GM12878 (cell line): ENCODE data around the gene COX6B1. TPM values are rescaled to one million over a fixed set of nuclear protein-coding genes. Genes with fewer than 3 reads are reported as not detected.

Source experiments
- ATAC-seq: fragments of 200-7000 bp; cut with Tn5 transposase; 3 replicates; pipeline ENCODE4 v1.9.1; 2020; ENCODE audit warnings: mild to moderate bottlenecking, moderate library complexity
- BruUV-seq: library from RNA; stranded (reverse); fragments of 400-500 nt; replicated peaks from 2 replicates; lab custom pipeline; 2021; lab: Mats Ljungman, UMichigan
- CTCF ChIA-PET: fragments of 300-600 bp; sonication (Branson Sonifier 250); formaldehyde crosslinking; extraction: SDS; loops from one replicate; lab custom pipeline; 2021; ENCODE audit warnings: inconsistent platforms; lab: Yijun Ruan, JAX
- POLR2A ChIA-PET: fragments of 350-600 bp; formaldehyde crosslinking; extraction: SDS; loops from one replicate; lab custom pipeline; 2021; ENCODE audit warnings: inconsistent platforms; lab: Charles Lee
- RAD21 ChIA-PET: fragments of 300-600 bp; sonication (Branson Sonifier 250); formaldehyde crosslinking; loops from one replicate; lab custom pipeline; 2023; ENCODE audit warnings: antibody characterized with exemption; ENCODE audit not compliant: unreplicated experiment; lab: Charles Lee
- SMC1A ChIA-PET: fragments of 300-600 bp; sonication (Branson Sonifier 250); formaldehyde crosslinking; loops from one replicate; lab custom pipeline; 2023; ENCODE audit not compliant: unreplicated experiment, uncharacterized antibody; lab: Charles Lee
- DNase-seq: peaks from one replicate; pipeline ENCODE4 v3.0.0-alpha.2; 2011; ENCODE audit warnings: low read depth, low spot score
- FAIRE-seq: peaks from 3 replicates; lab custom pipeline; 2011; peaks lifted over from hg19 to GRCh38; lab: Jason Lieb, UNC
- H2AFZ ChIP-seq: 2 replicates; pipeline ENCODE4 v1.6.0; 2011; ENCODE audit warnings: low read depth, low read length, control low read depth; ENCODE audit not compliant: control insufficient read depth
- H3K27ac ChIP-seq: 2 replicates; pipeline ENCODE4 v1.5.1; 2011; ENCODE audit warnings: control low read depth; ENCODE audit not compliant: control insufficient read depth, insufficient read depth
- H3K27me3 ChIP-seq, 2 experiments: replicated peaks in 1 of 2; 2 replicates each; pipeline versions ENCODE4 v1.6.0 to v1.6.1; 2011; ENCODE audit warnings: low read length in 1 of 2; ENCODE audit not compliant: control insufficient read depth in 2 of 2, insufficient read depth in 2 of 2
- H3K36me3 ChIP-seq, 2 experiments: 2 replicates each; pipeline ENCODE4 v1.5.1; 2011; ENCODE audit warnings: low read length in 1 of 2; ENCODE audit not compliant: control insufficient read depth in 2 of 2, insufficient read depth in 2 of 2
- H3K4me1 ChIP-seq: 2 replicates; pipeline ENCODE4 v1.6.1; 2011; ENCODE audit warnings: mild to moderate bottlenecking, low read length, moderate library complexity, mixed read lengths; ENCODE audit not compliant: control insufficient read depth, insufficient read depth
- H3K4me2 ChIP-seq: 2 replicates; pipeline ENCODE4 v1.6.0; 2011; ENCODE audit warnings: control low read depth; ENCODE audit not compliant: control insufficient read depth, insufficient read depth
- H3K4me3 ChIP-seq: fragments of 200-600 bp; sonication (generic); 2 replicates; pipeline ENCODE4 v1.5.1; 2016
- H3K79me2 ChIP-seq: 2 replicates; pipeline ENCODE4 v1.6.0; 2011; ENCODE audit warnings: low read length; ENCODE audit not compliant: control insufficient read depth, insufficient read depth
- H3K9ac ChIP-seq: 2 replicates; pipeline ENCODE4 v1.8.0; 2011; ENCODE audit warnings: low read length, control low read depth, mixed read lengths; ENCODE audit not compliant: control insufficient read depth, insufficient read depth
- H3K9me3 ChIP-seq: replicated peaks from 3 replicates; pipeline ENCODE4 v1.5.1; 2011; ENCODE audit warnings: mild to moderate bottlenecking, low read length; ENCODE audit not compliant: control insufficient read depth, insufficient read depth
- H4K20me1 ChIP-seq: 2 replicates; pipeline ENCODE4 v1.6.0; 2011; ENCODE audit not compliant: control insufficient read depth, insufficient read depth
- ETV6 ChIP-seq, 2 experiments: fragments of 450-650 bp in 1 of 2; IDR thresholded peaks in 1 of 2; conservative IDR thresholded peaks in 1 of 2; 2 replicates each; pipeline ENCODE4 v1.6.1; 2014; ENCODE audit warnings: antibody characterized with exemption in 1 of 2, borderline replicate concordance in 1 of 2, low read depth in 1 of 2, mild to moderate bottlenecking in 1 of 2, moderate library complexity in 1 of 2
- MXI1 ChIP-seq: fragments of 150-350 bp; IDR thresholded peaks from 2 replicates; pipeline ENCODE4 v1.6.1; 2011; ENCODE audit warnings: low read depth, mild to moderate bottlenecking, inconsistent platforms, low read length, improper control_type of control experiment
- MYB ChIP-seq: fragments of 150-350 bp; IDR thresholded peaks from 2 replicates; pipeline ENCODE4 v1.6.1; 2014; ENCODE audit warnings: mild to moderate bottlenecking, low read depth, low read length, borderline replicate concordance
- NFIC ChIP-seq: IDR thresholded peaks from 2 replicates; pipeline ENCODE4 v1.6.1; 2012; ENCODE audit warnings: low read depth, mild to moderate bottlenecking, inconsistent platforms, low read length, moderate library complexity
- POU2F2 ChIP-seq: IDR thresholded peaks from 3 replicates; pipeline ENCODE4 v1.6.1; 2011; ENCODE audit warnings: low read depth, mild to moderate bottlenecking, low read length, borderline replicate concordance
- RBBP5 ChIP-seq: fragments of 200-600 bp; sonication (generic); conservative IDR thresholded peaks from 2 replicates; pipeline ENCODE4 v1.6.1; 2016
- TARDBP ChIP-seq: IDR thresholded peaks from 2 replicates; pipeline ENCODE4 v1.6.1; 2016; ENCODE audit warnings: borderline replicate concordance
- USF2 ChIP-seq: IDR thresholded peaks from 2 replicates; pipeline ENCODE4 v1.6.1; 2011; ENCODE audit warnings: low read depth, low read length, improper control_type of control experiment, borderline replicate concordance
- ZZZ3 ChIP-seq: IDR thresholded peaks from 2 replicates; pipeline ENCODE4 v1.6.1; 2011; ENCODE audit warnings: low read depth; ENCODE audit not compliant: control insufficient read depth, insufficient read length
- WGBS: methylation state at CpG from one replicate; pipeline ENCODE4 v1.1.6; 2016; ENCODE audit warnings: low lambda C conversion rate; ENCODE audit not compliant: insufficient replicate concordance, insufficient coverage; ENCODE audit errors: missing lambda C conversion rate; 5-methylcytosine and 5-hydroxymethylcytosine counted together
- in situ Hi-C: fragments of 300-500 bp; cut with MboI; formaldehyde crosslinking; loops from 9 replicates; pipeline ENCODE4 v1.14.3; 2018; ENCODE audit warnings: mixed read lengths
- intact Hi-C: fragments of 100-400 bp; cut with micrococcal nuclease; formaldehyde crosslinking; loops from one replicate; pipeline ENCODE4 v1.14.2; 2022; ENCODE audit not compliant: unreplicated experiment
- polyA plus RNA-seq, 11 experiments: library from polyadenylated mRNA; depleted of rRNA in 4 of 11; unstranded in 6 of 11; stranded (reverse) in 5 of 11; fragments of >200 nt; fragmentation: Nextera tagmentation in 4 of 11; fragmentation: Illumina TruSeq in 1 of 11; extraction: Ambion mirVana in 4 of 11; extraction: Trizol in 1 of 11; gene quantifications; 1 replicate in 1 of 11; 2 replicates in 10 of 11; pipeline versions ENCODE4 v1.2.1 to v1.2.3, GENCODE V29; 2011 to 2016; ENCODE audit warnings: inconsistent platforms in 2 of 11, missing spikeins in 2 of 11, low read depth in 1 of 11
- total RNA-seq, 4 experiments: library from RNA; depleted of rRNA in 3 of 4; stranded (reverse); fragments of >200 nt in 3 of 4; fragmentation: Illumina TruSeq in 1 of 4; extraction: Trizol in 1 of 4; gene quantifications; 2 replicates each; pipeline versions ENCODE4 v1.2.1 to v1.2.3, GENCODE V29; 2013 to 2021

COX6B1 gene
- total and polyA plus RNA-seq, 10 of the 15 experiments (the other 5 are each of a cell fraction or from before 2014, with no cell fraction given) = 500 to 1,700 (median 862) TPM

- ChIA-PET SMC1A (interaction anchor here (0.6 kb wide), 1 partner anchor 61 kb away, joined by 3 read pairs; no protein-coding TSS in a partner anchor), CTCF (no interaction called here), RAD21 (no interaction called here), POLR2A (interaction anchor here (0.8 kb wide), 1 partner anchor 381 kb away, joined by 6 read pairs; no protein-coding TSS in a partner anchor)
- Histone ChIP-seq H3K9me3 (no peaks in the 10 kb centered on the region), H3K4me1 (no peaks in the 10 kb centered on the region; the same call in 1 of the 2 replicates), H3K36me3 (peaks cover 12 to 21% of the 10 kb centered on the region in 2 experiments; a peak in 3 of 4 replicates), H2AFZ (no peak overlapping the region), H3K4me3 (no peak overlapping the region), H3K79me2 (peaks cover 10% of the 10 kb centered on the region), H3K4me2 (no peak overlapping the region), H3K27me3 (no peaks in the 10 kb centered on the region), H3K27ac (no peak overlapping the region), H3K9ac (no peak overlapping the region), H4K20me1 (no peaks in the 10 kb centered on the region)
- FAIRE-seq (no peak), DNase-seq (no peak), ATAC-seq (no peak)
- intact Hi-C loops (no loop called here), in situ Hi-C loops (no loop called here)
- WGBS = 98% methylated on average over 29 of the region's 29 CpGs
- TF ChIP-seq ZZZ3 (no peak), POU2F2 (no peak), MYB (no peak), TARDBP (no peak), MXI1 (no peak)
- no TSS peak for BruUV-seq
Measured at GRCh38 chr19:35633727-35634440, 14.2 kb upstream of the COX6B1 start.

GRCh38 chr19:35636651-35637050, 11.5 kb upstream of the COX6B1 start:
- H3K4me1 ChIP-seq = peaks cover 5% of the 10 kb centered on the region
- no peak overlapping the region for H3K9ac ChIP-seq
- CTCF ChIA-PET = interaction anchor here (0.6 kb wide), 1 partner anchor 1390 kb away, joined by 3 read pairs; no protein-coding TSS in a partner anchor
- no peak overlapping the region for H2AFZ ChIP-seq
- POLR2A ChIA-PET = no interaction called here
- in situ Hi-C loops = no loop called here
- intact Hi-C loops = no loop called here
- 76% methylated on average over 3 of the region's 3 CpGs for WGBS
- FAIRE-seq (no peak), DNase-seq (no peak), ATAC-seq (no peak)
- H3K4me2 ChIP-seq = no peak overlapping the region
- H3K4me3 ChIP-seq = no peak overlapping the region
- H4K20me1 ChIP-seq = no peaks in the 10 kb centered on the region
- RAD21 ChIA-PET = no interaction called here
- SMC1A ChIA-PET = interaction anchor here (1.2 kb wide), 1 partner anchor 10 kb away, joined by 5 read pairs; no protein-coding TSS in a partner anchor
- H3K27me3 ChIP-seq = no peaks in the 10 kb centered on the region
- no peaks in the 10 kb centered on the region for H3K9me3 ChIP-seq
- BruUV-seq = no TSS peak
- no peaks in the 10 kb centered on the region for H3K79me2 ChIP-seq
- no peak overlapping the region for H3K27ac ChIP-seq
- TF ChIP-seq RBBP5 = no peak
- no peak for TF ChIP-seq ETV6 (conservative IDR thresholded peaks at IDR 0.05 in 1 of 2, IDR thresholded peaks at IDR 0.05 in 1 of 2; ENCODE audit: borderline replicate concordance in 1 of 2, low read depth in 1 of 2)
- TF ChIP-seq NFIC = no peak
- no peak for TF ChIP-seq USF2
- H3K36me3 ChIP-seq = peaks cover 12 to 21% of the 10 kb centered on the region in 2 experiments; a peak in 3 of 4 replicates
